H9 (cell line): ENCODE measurements around the gene AFF1. TPM values are rescaled to one million over a fixed set of nuclear protein-coding genes. Genes with fewer than 3 reads are reported as not detected.

Experiments used
- DNase-seq: peaks from one replicate; pipeline ENCODE4 v3.0.0-alpha.2; 2017
- H2AFZ ChIP-seq: one replicate; pipeline ENCODE4 v1.6.1; 2013; ENCODE audit warnings: mild to moderate bottlenecking, low read length, control low read depth, moderate library complexity
- H2AK5ac ChIP-seq: 2 replicates; pipeline ENCODE4 v1.6.1; 2013; ENCODE audit warnings: low read length, control low read depth, mixed read lengths; ENCODE audit not compliant: insufficient read length
- H2BK120ac ChIP-seq: one replicate; pipeline ENCODE4 v1.6.1; 2013; ENCODE audit warnings: low read depth, mild to moderate bottlenecking, low read length, control low read depth, inconsistent platforms; ENCODE audit not compliant: poor library complexity, severe bottlenecking
- H2BK12ac ChIP-seq: 2 replicates; pipeline ENCODE4 v1.6.1; 2013; ENCODE audit warnings: low read length, control low read depth, mixed read lengths, low read depth; ENCODE audit not compliant: insufficient read length
- H2BK15ac ChIP-seq: 2 replicates; pipeline ENCODE4 v1.6.1; 2013; ENCODE audit warnings: low read depth, low read length, control low read depth
- H2BK20ac ChIP-seq: one replicate; pipeline ENCODE4 v1.6.1; 2013; ENCODE audit warnings: low read depth, mild to moderate bottlenecking, low read length, control low read depth, inconsistent platforms; ENCODE audit not compliant: poor library complexity, severe bottlenecking
- H2BK5ac ChIP-seq: 2 replicates; pipeline ENCODE4 v1.6.1; 2013; ENCODE audit warnings: low read length, control low read depth, mixed read lengths; ENCODE audit not compliant: insufficient read length
- H3K14ac ChIP-seq: 2 replicates; pipeline ENCODE4 v1.6.1; 2013; ENCODE audit warnings: low read length, control low read depth; ENCODE audit not compliant: insufficient read depth
- H3K18ac ChIP-seq: 2 replicates; pipeline ENCODE4 v1.6.1; 2013; ENCODE audit warnings: low read depth, mild to moderate bottlenecking, mixed read lengths, low read length, control low read depth; ENCODE audit not compliant: insufficient read length
- H3K23ac ChIP-seq: 2 replicates; pipeline ENCODE4 v1.6.1; 2013; ENCODE audit warnings: low read length, control low read depth, mixed read lengths, low read depth; ENCODE audit not compliant: insufficient read length
- H3K23me2 ChIP-seq: 2 replicates; pipeline ENCODE4 v1.6.1; 2013; ENCODE audit warnings: low read depth, mild to moderate bottlenecking, mixed read lengths, low read length, control low read depth; ENCODE audit not compliant: insufficient read length, poor library complexity, severe bottlenecking
- H3K27ac ChIP-seq: 2 replicates; pipeline ENCODE4 v1.5.1; 2013; ENCODE audit warnings: low read length, control low read depth, mixed read lengths, low read depth; ENCODE audit not compliant: insufficient read length
- H3K27me3 ChIP-seq: 2 replicates; pipeline ENCODE4 v1.6.1; 2013; ENCODE audit warnings: low read length, control low read depth, inconsistent platforms; ENCODE audit not compliant: insufficient read depth
- H3K4ac ChIP-seq: 2 replicates; pipeline ENCODE4 v1.6.1; 2013; ENCODE audit warnings: low read depth, mild to moderate bottlenecking, control low read depth, inconsistent platforms, low read length, moderate library complexity
- H3K4me1 ChIP-seq: 2 replicates; pipeline ENCODE4 v1.6.1; 2013; ENCODE audit warnings: low read length, control low read depth, inconsistent platforms; ENCODE audit not compliant: insufficient read depth
- H3K4me2 ChIP-seq: 2 replicates; pipeline ENCODE4 v1.6.1; 2013; ENCODE audit warnings: low read length, control low read depth, mixed read lengths; ENCODE audit not compliant: insufficient read length, insufficient read depth
- H3K56ac ChIP-seq: 2 replicates; pipeline ENCODE4 v1.6.1; 2013; ENCODE audit warnings: low read depth, mild to moderate bottlenecking, mixed read lengths, low read length, control low read depth; ENCODE audit not compliant: insufficient read length
- H3K79me1 ChIP-seq: 2 replicates; pipeline ENCODE4 v1.6.1; 2013; ENCODE audit warnings: low read depth, mild to moderate bottlenecking, moderate library complexity, low read length, control low read depth, inconsistent platforms; ENCODE audit not compliant: insufficient read depth, poor library complexity, severe bottlenecking
- H3K79me2 ChIP-seq: 2 replicates; pipeline ENCODE4 v1.6.1; 2013; ENCODE audit warnings: low read length, control low read depth, inconsistent platforms; ENCODE audit not compliant: insufficient read depth
- H3K9ac ChIP-seq: 2 replicates; pipeline ENCODE4 v1.6.1; 2013; ENCODE audit warnings: low read length, control low read depth, mixed read lengths; ENCODE audit not compliant: insufficient read length; ENCODE audit errors: extremely low read depth
- H3K9me3 ChIP-seq: one replicate; pipeline ENCODE4 v1.6.1; 2013; ENCODE audit warnings: low read depth, low read length, inconsistent platforms; ENCODE audit not compliant: control insufficient read depth
- H3T11ph ChIP-seq: one replicate; pipeline ENCODE4 v1.6.1; 2013; ENCODE audit warnings: mild to moderate bottlenecking, low read length, control low read depth, inconsistent platforms
- H4K20me1 ChIP-seq: one replicate; pipeline ENCODE4 v1.6.1; 2013; ENCODE audit not compliant: control insufficient read depth, insufficient read length, insufficient read depth
- H4K5ac ChIP-seq: 2 replicates; pipeline ENCODE4 v1.6.1; 2013; ENCODE audit warnings: low read depth, mild to moderate bottlenecking, mixed read lengths, low read length, control low read depth; ENCODE audit not compliant: insufficient read length
- H4K8ac ChIP-seq: replicated peaks from 2 replicates; pipeline ENCODE4 v1.6.1; 2013; ENCODE audit warnings: low read length, control low read depth, mixed read lengths, low read depth; ENCODE audit not compliant: insufficient read length
- H4K91ac ChIP-seq: 2 replicates; pipeline ENCODE4 v1.6.1; 2013; ENCODE audit warnings: low read depth, mild to moderate bottlenecking, moderate library complexity, mixed read lengths, low read length, control low read depth; ENCODE audit not compliant: insufficient read length
- H3K27ac Mint-ChIP-seq, 3 experiments: 2 replicates in 2 of 3; 3 replicates in 1 of 3; pipeline ENCODE4 v1.8.0; 2020 to 2021; ENCODE audit warnings: mixed read lengths in 3 of 3, mild to moderate bottlenecking in 1 of 3, moderate library complexity in 1 of 3
- H3K27me3 Mint-ChIP-seq: 2 replicates; pipeline ENCODE4 v1.8.0; 2021; ENCODE audit warnings: low read depth, mild to moderate bottlenecking, moderate library complexity, mixed read lengths
- H3K36me3 Mint-ChIP-seq, 3 experiments: 2 replicates in 2 of 3; 3 replicates in 1 of 3; pipeline ENCODE4 v1.8.0; 2020 to 2021; ENCODE audit warnings: low read depth in 3 of 3, mixed read lengths in 3 of 3; ENCODE audit not compliant: insufficient read depth in 1 of 3
- H3K4me1 Mint-ChIP-seq, 2 experiments: 2 replicates each; pipeline ENCODE4 v1.8.0; 2020; ENCODE audit warnings: mixed read lengths in 2 of 2
- H3K4me3 Mint-ChIP-seq, 2 experiments: 2 replicates in 1 of 2; 3 replicates in 1 of 2; pipeline ENCODE4 v1.8.0; 2020 to 2021; ENCODE audit warnings: mild to moderate bottlenecking in 2 of 2, mixed read lengths in 2 of 2, moderate library complexity in 1 of 2
- H3K9me3 Mint-ChIP-seq, 2 experiments: 2 replicates in 1 of 2; 3 replicates in 1 of 2; pipeline ENCODE4 v1.8.0; 2020; ENCODE audit warnings: mild to moderate bottlenecking in 2 of 2, mixed read lengths in 2 of 2, moderate library complexity in 1 of 2
- CTCF ChIP-seq: fragments of 200-600 bp; sonication (generic); conservative IDR thresholded peaks from 3 replicates; pipeline ENCODE4 v1.8.0; 2021; ENCODE audit warnings: antibody characterized with exemption, mild to moderate bottlenecking
- WGBS: extraction: QIAGEN DNeasy Blood & Tissue Kit; methylation state at CpG from one replicate; pipeline ENCODE4 v1.1.7; 2013; ENCODE audit warnings: missing lambda C conversion rate, low lambda C conversion rate, mixed read lengths; ENCODE audit not compliant: insufficient read length; ENCODE audit errors: extremely low coverage; 5-methylcytosine and 5-hydroxymethylcytosine counted together
- total RNA-seq: library from RNA; stranded (reverse); gene quantifications from 2 replicates; pipeline ENCODE4 v1.2.1, GENCODE V29; 2021

Gene AFF1
- total RNA-seq, 1 experiment from 2014 or later: 74.5 TPM

- H3K4ac ChIP-seq: no peak overlapping the region
- H3K23me2 ChIP-seq: no peaks in the 10 kb centered on the region
- H4K5ac ChIP-seq: no peak overlapping the region
- H3K36me3 Mint-ChIP-seq: no peaks in the 10 kb centered on the region; a peak in 1 of 7 replicates
- H2BK15ac ChIP-seq: no peak overlapping the region
- H2BK5ac ChIP-seq: no peak overlapping the region
- H2BK20ac ChIP-seq: no peak overlapping the region
- no peaks in the 10 kb centered on the region for H3K4me1 Mint-ChIP-seq
- no peak overlapping the region for H3K4me2 ChIP-seq
- H3K27me3 Mint-ChIP-seq: no peaks in the 10 kb centered on the region
- H3K14ac ChIP-seq: no peak overlapping the region
- H3K9me3 Mint-ChIP-seq: no peaks in the 10 kb centered on the region
- no peak overlapping the region for H3T11ph ChIP-seq
- no peak overlapping the region for H3K4me3 Mint-ChIP-seq
- no peak overlapping the region for H3K9ac ChIP-seq
- H3K27ac ChIP-seq: no peak overlapping the region
- H4K20me1 ChIP-seq: peaks cover 4% of the 10 kb centered on the region
- H2AFZ ChIP-seq: no peak overlapping the region
- no peaks in the 10 kb centered on the region for H3K79me2 ChIP-seq
- H3K27ac Mint-ChIP-seq: no peak overlapping the region
- whole genome bisulfite sequencing: no CpG with 5 or more reads among the region's 1 CpG
- H3K4me1 ChIP-seq: no peaks in the 10 kb centered on the region
- no peak overlapping the region for H4K8ac ChIP-seq
- TF ChIP-seq CTCF: no peak
- DNase-seq: no peak
- no peak overlapping the region for H3K18ac ChIP-seq
- no peaks in the 10 kb centered on the region for H3K27me3 ChIP-seq
- H3K9me3 ChIP-seq: no peaks in the 10 kb centered on the region
- no peak overlapping the region for H3K56ac ChIP-seq
- H3K23ac ChIP-seq: no peak overlapping the region
- H2AK5ac ChIP-seq: no peak overlapping the region
- no peak overlapping the region for H2BK120ac ChIP-seq
- no peaks in the 10 kb centered on the region for H3K79me1 ChIP-seq
- H2BK12ac ChIP-seq: no peak overlapping the region
- H4K91ac ChIP-seq: no peak overlapping the region
These were observed 18.4 kb upstream of the AFF1 start for GRCh38 chr4:86916392-86916791.
